A673 (cell line): ENCODE data around the gene TGM2. TPM values are rescaled to one million over a fixed set of nuclear protein-coding genes. Genes with fewer than 3 reads are reported as not detected.

Experiments
- BruUV-seq: library from RNA; stranded (reverse); fragments of 400-500 nt; replicated peaks from 2 replicates; lab custom pipeline; 2021; lab: Mats Ljungman, UMichigan
- CTCF ChIA-PET: fragments of 300-600 bp; sonication (Branson Sonifier 250); formaldehyde crosslinking; loops from one replicate; lab custom pipeline; 2022; ENCODE audit warnings: antibody characterized with exemption; lab: Charles Lee
- POLR2A ChIA-PET: fragments of 300-600 bp; sonication (Branson Sonifier 250); formaldehyde crosslinking; loops from one replicate; lab custom pipeline; 2022; ENCODE audit warnings: antibody characterized with exemption; ENCODE audit not compliant: low non-redundant PET; lab: Charles Lee
- DNase-seq: peaks from one replicate; pipeline ENCODE4 v3.0.0-alpha.2; 2015; ENCODE audit warnings: low spot score
- H3K27ac ChIP-seq: fragments of 200-600 bp; sonication (generic); 2 replicates; pipeline ENCODE4 v1.5.1; 2016; ENCODE audit warnings: mixed run types, low read depth, mild to moderate bottlenecking, mixed read lengths, antibody characterized with exemption, low read length; ENCODE audit not compliant: poor library complexity, severe bottlenecking
- H3K27me3 ChIP-seq: fragments of 200-600 bp; sonication (generic); replicated peaks from 2 replicates; pipeline ENCODE4 v1.6.1; 2017; ENCODE audit warnings: mixed run types, low read depth, mild to moderate bottlenecking, mixed read lengths, antibody characterized with exemption, low read length; ENCODE audit not compliant: insufficient read depth, poor library complexity
- H3K36me3 ChIP-seq: fragments of 200-600 bp; sonication (generic); 2 replicates; pipeline ENCODE4 v1.6.1; 2016; ENCODE audit warnings: mixed run types, mild to moderate bottlenecking, mixed read lengths, antibody characterized with exemption, low read length; ENCODE audit not compliant: insufficient read depth, poor library complexity, severe bottlenecking
- H3K4me1 ChIP-seq: fragments of 200-600 bp; sonication (generic); 2 replicates; pipeline ENCODE4 v1.6.1; 2017; ENCODE audit warnings: mixed run types, mild to moderate bottlenecking, mixed read lengths, antibody characterized with exemption, low read length; ENCODE audit not compliant: insufficient read depth, poor library complexity, severe bottlenecking
- H3K4me3 ChIP-seq: fragments of 200-600 bp; sonication (generic); 2 replicates; pipeline ENCODE4 v1.5.1; 2016; ENCODE audit warnings: low read depth, mixed run types, mild to moderate bottlenecking, mixed read lengths, low read length; ENCODE audit not compliant: poor library complexity, severe bottlenecking
- H3K9me3 ChIP-seq: fragments of 200-600 bp; sonication (generic); 2 replicates; pipeline ENCODE4 v1.6.1; 2016; ENCODE audit warnings: mixed run types, low read depth, mild to moderate bottlenecking, mixed read lengths, antibody characterized with exemption, low read length; ENCODE audit not compliant: poor library complexity, severe bottlenecking
- EZH2 ChIP-seq: fragments of 200-600 bp; sonication (generic); IDR thresholded peaks from 2 replicates; pipeline ENCODE4 v1.6.1; 2017; ENCODE audit warnings: borderline replicate concordance, low read depth, mild to moderate bottlenecking, mixed read lengths, antibody characterized with exemption, low read length; ENCODE audit not compliant: poor library complexity, severe bottlenecking
- intact Hi-C: fragments of 100-400 bp; cut with micrococcal nuclease; formaldehyde crosslinking; loops from one replicate; pipeline ENCODE4 v1.10.0; 2022; ENCODE audit not compliant: unreplicated experiment
- total RNA-seq: library from RNA; stranded (reverse); gene quantifications from 2 replicates; pipeline ENCODE4 v1.2.3, GENCODE V29; 2021
- TF ChIP-seq, protein P1 (sequence below): fragments of 300-800, 200-600 bp; sonication (generic); conservative IDR thresholded peaks from 2 replicates; pipeline ENCODE4 v1.5.1; 2017; ENCODE audit warnings: low read depth, mild to moderate bottlenecking, antibody characterized with exemption, low read length, moderate library complexity, mixed read lengths

The TGM2 gene
- total RNA-seq, 1 experiment from 2014 or later, result 0.43 TPM

DNA sequence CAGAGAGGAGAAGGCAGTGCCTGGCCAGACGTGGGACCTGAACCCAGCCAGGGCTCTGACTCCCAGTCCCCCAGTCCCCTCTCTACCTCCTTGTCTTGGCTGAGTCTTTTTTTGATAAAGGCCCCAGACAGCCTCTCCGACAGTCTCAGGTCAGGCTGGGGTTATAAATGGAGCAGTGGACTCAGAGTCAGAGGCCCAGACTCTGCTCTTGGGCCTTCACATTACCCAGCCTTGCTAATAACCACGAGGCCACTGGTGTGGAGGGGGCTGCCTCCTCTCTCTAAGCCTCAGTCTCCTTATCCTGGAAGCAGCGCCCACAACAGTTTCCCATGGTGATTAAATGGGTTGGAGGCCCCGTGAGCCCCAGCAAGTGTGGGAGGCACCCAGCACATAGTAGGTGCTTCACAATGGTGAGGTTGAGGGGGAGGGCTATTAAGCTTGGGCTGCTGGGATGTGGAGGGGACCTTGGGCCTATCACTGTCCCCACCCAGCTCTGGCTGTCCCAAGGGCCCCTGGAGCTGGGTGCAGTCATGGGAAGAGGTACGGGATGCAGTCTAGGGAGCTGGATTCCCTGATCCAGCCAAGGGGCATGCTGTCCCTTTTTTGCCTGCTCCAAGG lies 35.7 kb downstream of the TGM2 start:
- no peak overlapping the region for H3K27ac ChIP-seq
- TF ChIP-seq, protein P1, sequence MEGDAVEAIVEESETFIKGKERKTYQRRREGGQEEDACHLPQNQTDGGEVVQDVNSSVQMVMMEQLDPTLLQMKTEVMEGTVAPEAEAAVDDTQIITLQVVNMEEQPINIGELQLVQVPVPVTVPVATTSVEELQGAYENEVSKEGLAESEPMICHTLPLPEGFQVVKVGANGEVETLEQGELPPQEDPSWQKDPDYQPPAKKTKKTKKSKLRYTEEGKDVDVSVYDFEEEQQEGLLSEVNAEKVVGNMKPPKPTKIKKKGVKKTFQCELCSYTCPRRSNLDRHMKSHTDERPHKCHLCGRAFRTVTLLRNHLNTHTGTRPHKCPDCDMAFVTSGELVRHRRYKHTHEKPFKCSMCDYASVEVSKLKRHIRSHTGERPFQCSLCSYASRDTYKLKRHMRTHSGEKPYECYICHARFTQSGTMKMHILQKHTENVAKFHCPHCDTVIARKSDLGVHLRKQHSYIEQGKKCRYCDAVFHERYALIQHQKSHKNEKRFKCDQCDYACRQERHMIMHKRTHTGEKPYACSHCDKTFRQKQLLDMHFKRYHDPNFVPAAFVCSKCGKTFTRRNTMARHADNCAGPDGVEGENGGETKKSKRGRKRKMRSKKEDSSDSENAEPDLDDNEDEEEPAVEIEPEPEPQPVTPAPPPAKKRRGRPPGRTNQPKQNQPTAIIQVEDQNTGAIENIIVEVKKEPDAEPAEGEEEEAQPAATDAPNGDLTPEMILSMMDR, result no peak
- TF ChIP-seq EZH2, result no peak
- no peaks in the 10 kb centered on the region for H3K4me1 ChIP-seq
- DNase-seq, result no peak
- no peaks in the 10 kb centered on the region for H3K27me3 ChIP-seq
- H3K9me3 ChIP-seq, result no peaks in the 10 kb centered on the region
- POLR2A ChIA-PET, result interaction anchor here (0.6 to 0.7 kb wide), 2 partner anchors 103 to 225 kb away, joined by 3 to 23 read pairs; no protein-coding TSS in a partner anchor
- CTCF ChIA-PET, result no interaction called here
- H3K4me3 ChIP-seq, result no peak overlapping the region
- intact Hi-C loops, result no loop called here
- no peaks in the 10 kb centered on the region for H3K36me3 ChIP-seq
- no TSS peak for BruUV-seq

DNA sequence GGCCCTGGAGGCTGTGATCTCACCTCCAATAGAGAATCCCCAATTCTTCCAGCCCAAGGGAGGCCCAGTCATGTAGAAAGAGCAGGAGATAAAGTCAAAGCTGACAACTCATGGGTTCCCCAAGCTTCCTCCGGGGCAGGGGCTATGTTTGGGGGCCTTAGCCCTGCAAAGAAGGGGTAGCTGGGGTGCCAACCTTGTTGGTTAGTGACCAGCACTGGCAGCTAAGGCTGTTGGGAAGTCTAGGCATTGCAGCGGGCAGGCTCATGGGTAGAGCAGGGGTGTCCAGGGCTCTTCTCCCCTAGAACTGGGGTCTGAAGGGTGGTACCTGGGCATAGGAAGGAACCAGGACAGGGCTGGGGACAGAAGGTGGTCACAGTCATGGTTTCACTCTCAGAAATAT lies 36.4 kb downstream of the TGM2 start:
- H3K27ac ChIP-seq, result no peak overlapping the region
- ChIA-PET CTCF (no interaction called here), POLR2A (interaction anchor here (0.7 kb wide), 1 partner anchor 226 kb away, joined by 3 read pairs; no protein-coding TSS in a partner anchor)

DNA sequence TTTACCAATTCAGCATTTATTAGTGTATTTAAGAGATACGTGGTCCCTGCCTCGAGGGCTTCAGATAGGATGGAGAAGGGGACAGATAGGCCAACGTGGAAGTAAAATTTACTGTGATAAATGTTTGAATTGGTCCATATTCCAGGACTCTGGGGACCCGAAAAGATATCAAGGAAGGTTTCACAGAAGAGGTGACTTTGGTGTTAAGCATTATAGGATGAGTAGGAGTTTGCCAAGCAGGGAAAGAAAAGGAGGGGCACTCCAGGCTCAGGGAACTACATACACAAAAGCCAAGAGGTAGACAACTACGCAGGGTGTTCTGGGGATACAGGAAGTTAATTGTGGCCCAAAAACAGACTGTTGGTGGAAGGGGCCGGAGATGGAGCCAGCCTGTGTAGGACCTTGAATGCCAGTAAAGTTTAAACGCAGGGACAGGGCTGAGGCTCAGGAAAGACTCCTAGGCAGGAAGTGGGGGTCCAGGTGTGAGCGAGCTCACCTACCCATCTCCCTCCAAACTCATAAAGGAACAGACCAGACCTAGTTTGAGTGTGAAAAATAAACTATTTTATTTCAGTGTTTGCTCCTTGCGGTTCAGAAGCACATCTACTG lies 37.0 kb downstream of the TGM2 start:
- H3K4me3 ChIP-seq, result no peak overlapping the region
- POLR2A ChIA-PET, result no interaction called here
- TF ChIP-seq, protein P1, result no peak
- no peak for TF ChIP-seq EZH2
- intact Hi-C loops, result no loop called here
- CTCF ChIA-PET, result no interaction called here
- no peaks in the 10 kb centered on the region for H3K27me3 ChIP-seq
- no peaks in the 10 kb centered on the region for H3K4me1 ChIP-seq
- no peaks in the 10 kb centered on the region for H3K9me3 ChIP-seq
- BruUV-seq, result no TSS peak
- no peaks in the 10 kb centered on the region for H3K36me3 ChIP-seq
- H3K27ac ChIP-seq, result no peak overlapping the region
- no peak for DNase-seq

More for the DNA sequence above, 36.4 kb downstream of the TGM2 start:
- Histone ChIP-seq H3K9me3 (no peaks in the 10 kb centered on the region), H3K27me3 (no peaks in the 10 kb centered on the region), H3K36me3 (no peaks in the 10 kb centered on the region), H3K4me1 (no peaks in the 10 kb centered on the region), H3K4me3 (no peak overlapping the region)
- no peak for TF ChIP-seq EZH2
- TF ChIP-seq, protein P1, result no peak
- BruUV-seq, result no TSS peak
- intact Hi-C loops, result no loop called here
- DNase-seq, result no peak
